AG10803 (cell line): ENCODE data around the gene GLRA3.

Source experiments
- DNase-seq: peaks from one replicate; pipeline ENCODE4 v3.0.0; 2010; ENCODE audit warnings: low read depth
- H3K4me3 ChIP-seq: 2 replicates; pipeline ENCODE4 v1.5.1; 2011; ENCODE audit warnings: mild to moderate bottlenecking, low read length, control low read depth
- CTCF ChIP-seq: conservative IDR thresholded peaks from 2 replicates; pipeline ENCODE4 v1.5.1; 2011; ENCODE audit warnings: mild to moderate bottlenecking, low read length, control low read depth, inconsistent platforms

GLRA3 gene

GRCh38 chr4:174753021-174753420, 76.0 kb downstream of the GLRA3 start:
- no peak overlapping the region for H3K4me3 ChIP-seq
- DNase-seq, result no peak
- TF ChIP-seq CTCF, result no peak

GRCh38 chr4:174752026-174752425, 77.0 kb downstream of the GLRA3 start:
- DNase-seq, result no peak

GRCh38 chr4:174749091-174749490, 80.0 kb downstream of the GLRA3 start:
- H3K4me3 ChIP-seq, result no peak overlapping the region
- no peak for TF ChIP-seq CTCF
- peak; percentile 6 for DNase-seq

More at GRCh38 chr4:174752026-174752425, 77.0 kb downstream of the GLRA3 start:
- no peak overlapping the region for H3K4me3 ChIP-seq
- TF ChIP-seq CTCF, result no peak

- DNase-seq, result no peak
Measured at GRCh38 chr4:174746710-174747109, 82.3 kb downstream of the GLRA3 start.

GRCh38 chr4:174742561-174742960, 86.5 kb downstream of the GLRA3 start:
- H3K4me3 ChIP-seq, result no peak overlapping the region
- TF ChIP-seq CTCF, result no peak
- DNase-seq, result no peak

More at GRCh38 chr4:174746710-174747109, 82.3 kb downstream of the GLRA3 start:
- no peak for TF ChIP-seq CTCF
- no peak overlapping the region for H3K4me3 ChIP-seq

GRCh38 chr4:174739576-174739975, 89.5 kb downstream of the GLRA3 start:
- no peak overlapping the region for H3K4me3 ChIP-seq
- TF ChIP-seq CTCF, result no peak
- no peak for DNase-seq

GRCh38 chr4:174734181-174734580, 94.9 kb downstream of the GLRA3 start:
- no peak overlapping the region for H3K4me3 ChIP-seq
- no peak for DNase-seq
- TF ChIP-seq CTCF, result no peak
